Stimulated activated CD8-positive, alpha-beta memory T cell treated with anti-CD3 and anti-CD28 coated beads, Interleukin-15, amount 100 ng/mL, for 1 hour (primary cell): Measurements from ENCODE around the gene NUP58.

Experiments
- DNase-seq: peaks from one replicate; pipeline ENCODE4 v3.0.0-alpha.2; 2020; ENCODE audit warnings: low read depth

NUP58 gene

DNA sequence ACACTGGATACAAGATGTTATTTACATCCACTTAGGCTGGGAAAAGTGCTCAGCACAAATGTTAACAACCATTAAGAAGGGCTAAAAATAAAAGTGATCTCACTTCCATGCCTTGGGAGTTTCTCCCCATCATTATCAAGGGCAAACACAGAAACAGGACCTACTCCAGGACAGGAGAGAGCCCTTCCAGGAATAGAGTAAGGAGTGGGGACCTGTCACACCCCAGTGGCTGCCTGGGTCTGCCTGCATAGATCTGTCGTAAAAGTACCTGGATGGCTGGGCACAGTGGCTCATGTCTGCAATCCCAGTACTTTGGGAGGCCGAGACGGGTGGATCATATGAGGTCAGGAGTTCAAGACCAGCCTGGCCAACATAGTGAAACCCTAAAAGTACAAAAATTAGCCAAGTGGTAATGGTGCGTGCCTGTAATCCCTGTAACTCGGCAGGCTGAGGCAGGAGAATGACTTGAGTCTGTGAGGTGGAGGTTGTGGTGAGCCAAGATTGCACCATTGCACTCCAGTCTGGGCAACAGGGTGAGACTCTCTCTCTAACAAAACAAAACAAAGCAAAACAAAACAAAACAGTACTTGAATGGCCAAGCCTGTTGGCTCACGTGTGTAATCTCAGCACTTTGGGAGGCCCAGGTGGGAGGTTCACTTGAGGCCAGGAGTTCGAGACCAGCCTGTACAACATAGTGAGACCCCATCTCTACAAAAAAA, 76.0 kb downstream of the NUP58 start:
- no peak for DNase-seq

- DNase-seq = no peak
Observed at GRCh38 chr13:25378528-25378927, 77.1 kb downstream of the NUP58 start.

DNA sequence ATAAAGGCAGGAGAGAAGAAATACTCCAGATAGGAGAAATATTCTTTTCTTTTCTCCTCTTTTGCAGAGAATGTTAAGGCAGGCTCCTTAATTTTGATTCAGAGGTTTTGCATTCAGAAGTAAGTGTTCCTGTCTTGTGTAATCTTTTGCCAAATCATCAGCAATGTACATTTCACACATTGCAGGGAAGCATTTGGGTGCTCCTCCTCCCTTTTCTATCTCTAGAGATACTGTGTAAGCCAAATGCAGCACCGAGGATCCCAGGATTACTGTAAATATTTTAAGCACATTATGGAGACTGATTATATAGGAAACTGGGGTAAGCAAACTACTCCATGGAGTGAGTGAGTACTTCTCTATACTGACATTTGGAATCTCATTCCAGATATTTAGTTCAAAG, 77.6 kb downstream of the NUP58 start:
- DNase-seq = no peak

GRCh38 chr13:25380082-25380481, 78.7 kb downstream of the NUP58 start:
- no peak for DNase-seq

GRCh38 chr13:25380741-25381324, 79.4 kb downstream of the NUP58 start:
- DNase-seq = no peak

- no peak for DNase-seq
Observed at GRCh38 chr13:25384758-25385410, 83.5 kb downstream of the NUP58 start.

DNA sequence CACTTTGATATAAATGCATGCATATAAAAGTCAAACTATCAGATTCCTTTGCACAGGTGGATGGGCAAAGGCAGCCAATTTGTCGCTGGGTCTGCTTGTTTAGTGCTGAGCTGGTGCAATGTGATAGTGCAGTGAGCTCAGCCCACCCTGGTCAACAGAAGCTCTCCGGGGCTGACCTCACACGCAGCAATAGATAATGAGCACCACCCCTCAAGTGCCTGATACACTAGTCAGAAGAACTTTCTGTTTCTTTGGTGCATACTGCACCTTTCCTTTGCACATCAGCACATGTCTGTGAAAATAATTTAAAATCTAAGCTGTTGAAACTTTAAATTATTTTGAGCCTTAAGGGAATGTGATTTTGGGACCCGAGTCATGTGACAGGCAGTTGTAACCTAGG, 90.5 kb downstream of the NUP58 start:
- no peak for DNase-seq
